B cell (primary cell): ENCODE data around the gene BUB1. TPM values are rescaled to one million over a fixed set of nuclear protein-coding genes. Genes with fewer than 3 reads are reported as not detected.

Experiments used
- ATAC-seq: fragments of 200-7000 bp; cut with Tn5 transposase; one replicate; pipeline ENCODE4 v1.10.0; 2021; ENCODE audit warnings: low read depth, mild to moderate bottlenecking, moderate number of reproducible peaks, moderate library complexity
- CTCF ChIA-PET: fragments of 350-600 bp; sonication (Branson Sonifier 250); formaldehyde crosslinking; loops from one replicate; lab custom pipeline; 2021; ENCODE audit warnings: antibody characterized with exemption, inconsistent platforms; lab: Charles Lee
- POLR2A ChIA-PET: fragments of 350-600 bp; sonication (Branson Sonifier 250); formaldehyde crosslinking; loops from one replicate; lab custom pipeline; 2021; ENCODE audit warnings: antibody characterized with exemption; lab: Charles Lee
- DNase-seq: peaks from one replicate; pipeline ENCODE4 v3.0.0; 2013
- H2AFZ ChIP-seq: 2 replicates; pipeline ENCODE4 v1.6.1; 2012; ENCODE audit warnings: mild to moderate bottlenecking, low read depth, low read length; ENCODE audit not compliant: insufficient read depth, poor library complexity, severe bottlenecking
- H3K27ac ChIP-seq, 2 donors: 1 replicate in 1 of 2; 2 replicates in 1 of 2; pipeline ENCODE4 v1.5.1; 2012 to 2013; ENCODE audit warnings: low read length in 2 of 2, mild to moderate bottlenecking in 2 of 2, moderate library complexity in 1 of 2
- H3K27me3 ChIP-seq, 4 experiments: fragments of 200-600 bp in 1 of 4; sonication (generic) in 1 of 4; replicated peaks in 1 of 4; 1 replicate in 2 of 4; 2 replicates in 2 of 4; pipeline versions ENCODE4 v1.6.1 to v1.7.0; 2013 to 2016; ENCODE audit warnings: low read length in 3 of 4, mild to moderate bottlenecking in 2 of 4, mixed read lengths in 1 of 4, moderate library complexity in 1 of 4; ENCODE audit not compliant: insufficient read depth in 4 of 4, control insufficient read depth in 3 of 4; ENCODE audit errors: control extremely low read depth in 1 of 4
- H3K36me3 ChIP-seq, 2 experiments: replicated peaks in 1 of 2; 1 replicate in 1 of 2; 2 replicates in 1 of 2; pipeline versions ENCODE4 v1.6.1 to v1.7.1; 2013; ENCODE audit warnings: low read length in 1 of 2; ENCODE audit not compliant: insufficient read depth in 2 of 2, control insufficient read depth in 1 of 2; ENCODE audit errors: control extremely low read depth in 1 of 2, extremely low read depth in 1 of 2
- H3K4me1 ChIP-seq, 2 donors: fragments of 200-600 bp in 1 of 2; sonication (generic) in 1 of 2; 1 replicate in 1 of 2; 2 replicates in 1 of 2; pipeline versions ENCODE4 v1.5.1 to v1.6.1; 2013 to 2017; ENCODE audit warnings: low read length in 2 of 2; ENCODE audit not compliant: control insufficient read depth in 2 of 2, insufficient read depth in 2 of 2
- H3K4me2 ChIP-seq: replicated peaks from 2 replicates; pipeline ENCODE3; 2012; ENCODE audit warnings: mild to moderate bottlenecking, low read depth, low read length; ENCODE audit not compliant: poor library complexity, severe bottlenecking
- H3K4me3 ChIP-seq, 5 experiments: fragments of 200-600 bp in 1 of 5; sonication (generic) in 1 of 5; 1 replicate in 3 of 5; 2 replicates in 2 of 5; pipeline versions ENCODE4 v1.5.1 to v1.7.0; 2011 to 2016; ENCODE audit warnings: low read length in 4 of 5, mild to moderate bottlenecking in 4 of 5, low read depth in 2 of 5, control low read depth in 1 of 5, moderate library complexity in 1 of 5; ENCODE audit not compliant: insufficient read depth in 1 of 5; ENCODE audit errors: control extremely low read depth in 1 of 5, extremely low read depth in 1 of 5
- H3K79me2 ChIP-seq: fragments of 200-600 bp; sonication (generic); one replicate; pipeline ENCODE4 v1.6.0; 2016; ENCODE audit warnings: low read length; ENCODE audit not compliant: control insufficient read depth, insufficient read depth
- H3K9ac ChIP-seq: fragments of 200-600 bp; sonication (generic); 2 replicates; pipeline ENCODE4 v1.6.1; 2017; ENCODE audit warnings: mild to moderate bottlenecking, low read length, moderate library complexity
- H3K9me3 ChIP-seq, 3 donors: one replicate each; pipeline versions ENCODE4 v1.6.1 to v1.7.1; 2013; ENCODE audit warnings: low read length in 2 of 3; ENCODE audit not compliant: control insufficient read depth in 2 of 3, insufficient read depth in 1 of 3; ENCODE audit errors: control extremely low read depth in 1 of 3
- H4K20me1 ChIP-seq: 2 replicates; pipeline ENCODE4 v1.6.0; 2012; ENCODE audit warnings: mild to moderate bottlenecking, low read length; ENCODE audit not compliant: insufficient read depth, control insufficient read depth, poor library complexity, severe bottlenecking
- H3K27ac Mint-ChIP-seq: one replicate; pipeline ENCODE4 v1.8.0; 2021; ENCODE audit warnings: mixed read lengths
- H3K27me3 Mint-ChIP-seq: one replicate; pipeline ENCODE4 v1.8.0; 2021; ENCODE audit warnings: mixed read lengths
- H3K4me1 Mint-ChIP-seq: one replicate; pipeline ENCODE4 v1.8.0; 2021; ENCODE audit warnings: mixed read lengths
- H3K4me3 Mint-ChIP-seq: one replicate; pipeline ENCODE4 v1.8.0; 2021; ENCODE audit warnings: mixed read lengths
- H3K9me3 Mint-ChIP-seq: one replicate; pipeline ENCODE4 v1.8.0; 2022; ENCODE audit warnings: mixed read lengths; ENCODE audit not compliant: insufficient read depth
- EZH2 ChIP-seq: IDR thresholded peaks from 2 replicates; pipeline ENCODE4 v1.6.1; 2012; ENCODE audit warnings: borderline replicate concordance, low read depth, mild to moderate bottlenecking, moderate library complexity, low read length; ENCODE audit not compliant: insufficient read depth, poor library complexity, severe bottlenecking
- WGBS: methylation state at CpG from one replicate; pipeline ENCODE4 v1.1.5; 2013; ENCODE audit warnings: missing lambda C conversion rate; ENCODE audit not compliant: insufficient coverage; 5-methylcytosine and 5-hydroxymethylcytosine counted together
- intact Hi-C: fragments of 100-400 bp; cut with micrococcal nuclease; formaldehyde crosslinking; loops from one replicate; pipeline ENCODE4 v1.10.0; 2022
- polyA plus RNA-seq: library from polyadenylated mRNA; depleted of rRNA; stranded (reverse); fragments of >200 nt; gene quantifications from 2 replicates; pipeline ENCODE4 v1.2.3, GENCODE V29; 2012
- total RNA-seq, 2 donors: library from RNA; stranded (reverse); fragments of 120-200 nt in 1 of 2; gene quantifications; 1 replicate in 1 of 2; 2 replicates in 1 of 2; pipeline versions ENCODE4 v1.2.3 to v1.2.4, GENCODE V29; 2013 to 2022
- TF ChIP-seq, protein P1 (sequence below): fragments of 200-600 bp; IDR thresholded peaks from one replicate; pipeline ENCODE4 v1.8.0; 2022; ENCODE audit warnings: antibody characterized with exemption, mild to moderate bottlenecking

Gene BUB1
- total and polyA plus RNA-seq, 2 donors (not counting 1 experiment from before 2014, with no cell fraction given), result 0.85 to 2.0 TPM

DNA sequence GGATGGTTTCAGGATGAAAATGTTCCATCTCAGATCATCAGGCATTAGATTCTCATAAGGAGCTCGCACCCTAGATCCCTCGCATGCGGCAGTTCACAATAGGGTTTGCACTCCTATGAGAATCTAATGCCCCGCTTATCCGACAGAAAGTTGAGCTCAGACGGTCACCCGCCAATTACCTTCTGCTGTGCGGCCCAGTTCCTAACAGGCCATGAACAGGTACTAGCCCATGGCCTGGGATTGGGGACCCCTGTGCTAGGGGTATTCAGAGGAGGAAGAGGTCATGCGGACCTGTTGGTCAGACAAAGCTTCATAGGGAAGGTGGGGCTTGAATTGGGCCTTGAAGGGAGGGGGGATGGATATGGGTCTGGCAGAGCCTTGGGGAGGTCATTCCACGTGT is 4.4 kb upstream of the BUB1 start:
- ATAC-seq, result no peak
- H3K79me2 ChIP-seq, result peaks cover 6% of the 10 kb centered on the region
- 94% methylated on average over 10 of the region's 10 CpGs for WGBS
- no peaks in the 10 kb centered on the region for H3K27me3 ChIP-seq
- H3K4me3 ChIP-seq, result no peak overlapping the region
- H3K27ac ChIP-seq, result no peak overlapping the region
- Mint-ChIP-seq H3K27ac (no peak overlapping the region), H3K9me3 (no peaks in the 10 kb centered on the region), H3K4me1 (peaks cover 17% of the 10 kb centered on the region), H3K27me3 (peaks cover 7% of the 10 kb centered on the region), H3K4me3 (no peak overlapping the region)
- no peaks in the 10 kb centered on the region for H3K36me3 ChIP-seq
- no peak overlapping the region for H3K9ac ChIP-seq
- DNase-seq, result no peak
- ChIA-PET POLR2A (no interaction called here), CTCF (no interaction called here)
- H3K9me3 ChIP-seq, result peaks cover 2 to 9% (median 3%) of the 10 kb centered on the region in 3 donors
- H2AFZ ChIP-seq, result no peak overlapping the region
- intact Hi-C loops, result no loop called here
- H3K4me1 ChIP-seq, result peaks cover 13 to 16% of the 10 kb centered on the region in 2 donors
- TF ChIP-seq, protein P1, sequence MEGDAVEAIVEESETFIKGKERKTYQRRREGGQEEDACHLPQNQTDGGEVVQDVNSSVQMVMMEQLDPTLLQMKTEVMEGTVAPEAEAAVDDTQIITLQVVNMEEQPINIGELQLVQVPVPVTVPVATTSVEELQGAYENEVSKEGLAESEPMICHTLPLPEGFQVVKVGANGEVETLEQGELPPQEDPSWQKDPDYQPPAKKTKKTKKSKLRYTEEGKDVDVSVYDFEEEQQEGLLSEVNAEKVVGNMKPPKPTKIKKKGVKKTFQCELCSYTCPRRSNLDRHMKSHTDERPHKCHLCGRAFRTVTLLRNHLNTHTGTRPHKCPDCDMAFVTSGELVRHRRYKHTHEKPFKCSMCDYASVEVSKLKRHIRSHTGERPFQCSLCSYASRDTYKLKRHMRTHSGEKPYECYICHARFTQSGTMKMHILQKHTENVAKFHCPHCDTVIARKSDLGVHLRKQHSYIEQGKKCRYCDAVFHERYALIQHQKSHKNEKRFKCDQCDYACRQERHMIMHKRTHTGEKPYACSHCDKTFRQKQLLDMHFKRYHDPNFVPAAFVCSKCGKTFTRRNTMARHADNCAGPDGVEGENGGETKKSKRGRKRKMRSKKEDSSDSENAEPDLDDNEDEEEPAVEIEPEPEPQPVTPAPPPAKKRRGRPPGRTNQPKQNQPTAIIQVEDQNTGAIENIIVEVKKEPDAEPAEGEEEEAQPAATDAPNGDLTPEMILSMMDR, result no peak
- TF ChIP-seq EZH2, result no peak
- no peak overlapping the region for H3K4me2 ChIP-seq
- no peaks in the 10 kb centered on the region for H4K20me1 ChIP-seq

DNA sequence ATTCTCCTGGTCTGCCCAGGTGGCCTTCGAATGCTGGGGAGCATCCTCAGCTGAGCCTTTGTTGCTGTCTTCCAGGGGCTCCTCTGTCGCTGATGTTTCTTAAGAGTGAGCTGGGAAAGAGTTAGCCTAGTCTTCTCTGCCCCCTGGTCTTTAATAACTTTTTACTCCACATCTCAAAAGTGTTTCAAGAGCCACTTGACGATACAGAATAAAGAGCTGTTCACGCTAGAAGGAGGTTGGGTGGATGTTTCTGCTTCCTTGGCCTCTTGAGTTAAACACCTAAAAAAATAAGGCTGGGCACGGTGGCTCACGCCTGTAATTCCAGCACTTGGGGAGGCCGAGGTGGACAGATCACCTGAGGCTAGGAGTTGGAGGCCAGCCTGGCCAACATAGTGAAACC is 2.8 kb upstream of the BUB1 start:
- CTCF ChIA-PET, result no interaction called here
- no peaks in the 10 kb centered on the region for H4K20me1 ChIP-seq
- 100% methylated on average over 5 of the region's 7 CpGs for WGBS
- Mint-ChIP-seq H3K27ac (no peak overlapping the region), H3K27me3 (peaks cover 7% of the 10 kb centered on the region), H3K4me3 (no peak overlapping the region), H3K4me1 (peaks cover 29% of the 10 kb centered on the region), H3K9me3 (no peaks in the 10 kb centered on the region)
- DNase-seq (no peak), ATAC-seq (no peak)
- no peaks in the 10 kb centered on the region for H3K9me3 ChIP-seq
- H3K4me2 ChIP-seq, result no peak overlapping the region
- H3K79me2 ChIP-seq, result peaks cover 10% of the 10 kb centered on the region
- no peaks in the 10 kb centered on the region for H3K27me3 ChIP-seq
- no peaks in the 10 kb centered on the region for H3K36me3 ChIP-seq
- H2AFZ ChIP-seq, result no peak overlapping the region
- H3K4me3 ChIP-seq, result no peak overlapping the region
- peaks cover 20 to 24% of the 10 kb centered on the region in 2 donors for H3K4me1 ChIP-seq
- intact Hi-C loops, result no loop called here
- TF ChIP-seq, protein P1, result no peak
- TF ChIP-seq EZH2, result no peak
- H3K27ac ChIP-seq, result no peak overlapping the region
- POLR2A ChIA-PET, result no interaction called here
- H3K9ac ChIP-seq, result no peak overlapping the region
